GM11168 (cell line): ENCODE results near the gene ZNF500.

Experiments
- in situ Hi-C: fragments of 300-500 bp; cut with MboI; formaldehyde crosslinking; loops from one replicate; pipeline ENCODE4 v1.12.0; 2022; ENCODE audit warnings: low sequenced_read_pairs; ENCODE audit not compliant: unreplicated experiment

Gene ZNF500

GRCh38 chr16:4766875-4767628 lies at the start of gene ZNF500:
Gene ZNF500 (minus strand): TSS chr16:4767162. CDS start chr16:4765978, 1,184 bp downstream.
- in situ Hi-C loops = no loop called here

- in situ Hi-C loops = no loop called here
Measured at GRCh38 chr16:4814542-4815173, 47.7 kb upstream of the ZNF500 start.

GRCh38 chr16:4814046-4814445 lies 47.1 kb upstream of the ZNF500 start:
- in situ Hi-C loops = no loop called here

- in situ Hi-C loops = no loop called here
Measured at GRCh38 chr16:4813251-4814003, 46.5 kb upstream of the ZNF500 start.

- in situ Hi-C loops = no loop called here
Measured at GRCh38 chr16:4811773-4812172, 44.8 kb upstream of the ZNF500 start.

- in situ Hi-C loops = no loop called here
Measured at GRCh38 chr16:4811242-4811641, 44.3 kb upstream of the ZNF500 start.

GRCh38 chr16:4806280-4806679 lies 39.3 kb upstream of the ZNF500 start:
- in situ Hi-C loops = no loop called here

GRCh38 chr16:4805231-4805630 lies 38.3 kb upstream of the ZNF500 start:
- in situ Hi-C loops = no loop called here

- in situ Hi-C loops = no loop called here
Measured at GRCh38 chr16:4803898-4804762, 37.2 kb upstream of the ZNF500 start.

GRCh38 chr16:4803401-4803844 lies 36.5 kb upstream of the ZNF500 start:
- in situ Hi-C loops = no loop called here

- in situ Hi-C loops = no loop called here
Measured at GRCh38 chr16:4802659-4803287, 35.8 kb upstream of the ZNF500 start.

- in situ Hi-C loops = no loop called here
Measured at GRCh38 chr16:4801962-4802658, 35.1 kb upstream of the ZNF500 start, which contains the start of gene ROGDI. Gene ROGDI (minus strand): TSS chr16:4802633. CDS start chr16:4802571, 62 bp downstream.

GRCh38 chr16:4801051-4801961 lies 34.3 kb upstream of the ZNF500 start:
- in situ Hi-C loops = no loop called here

GRCh38 chr16:4800290-4801041 lies 33.5 kb upstream of the ZNF500 start:
- in situ Hi-C loops = no loop called here

- in situ Hi-C loops = no loop called here
Measured at GRCh38 chr16:4799171-4799855, 32.4 kb upstream of the ZNF500 start.

GRCh38 chr16:4798456-4798855 lies 31.5 kb upstream of the ZNF500 start:
- in situ Hi-C loops = no loop called here

GRCh38 chr16:4797805-4798252 lies 30.9 kb upstream of the ZNF500 start:
- in situ Hi-C loops = no loop called here
